Coronary artery (tissue), 2 donors: ENCODE results near the gene CPED1.

Source experiments
- DNase-seq: peaks from one replicate; pipeline ENCODE4 v3.0.0-alpha.2; 2017; ENCODE audit warnings: low spot score
- H3K27ac ChIP-seq, 2 donors: fragments of 200-600 bp; sonication (generic); one replicate each; pipeline ENCODE4 v1.5.1; 2016 to 2019
- H3K4me3 ChIP-seq: fragments of 200-600 bp; sonication (generic); 2 replicates; pipeline ENCODE4 v1.5.1; 2016; ENCODE audit warnings: mild to moderate bottlenecking, moderate library complexity
- CTCF ChIP-seq: fragments of 200-600 bp; sonication (generic); IDR thresholded peaks from one replicate; pipeline ENCODE4 v1.5.1; 2019; ENCODE audit warnings: antibody characterized with exemption

CPED1 gene

GRCh38 chr7:121037957-121038716 is 49.6 kb downstream of the CPED1 start:
- no peak for DNase-seq
- Histone ChIP-seq H3K4me3 (no peak overlapping the region), H3K27ac (peak overlapping the region in 1 of 2 donors; percentile 61)
- no peak for TF ChIP-seq CTCF

- peak overlapping the region in 1 of 2 donors; percentile 61 for H3K27ac ChIP-seq
- H3K4me3 ChIP-seq: no peak overlapping the region
- no peak for TF ChIP-seq CTCF
- no peak for DNase-seq
These were observed 50.4 kb downstream of the CPED1 start for GRCh38 chr7:121038717-121039509.

DNA sequence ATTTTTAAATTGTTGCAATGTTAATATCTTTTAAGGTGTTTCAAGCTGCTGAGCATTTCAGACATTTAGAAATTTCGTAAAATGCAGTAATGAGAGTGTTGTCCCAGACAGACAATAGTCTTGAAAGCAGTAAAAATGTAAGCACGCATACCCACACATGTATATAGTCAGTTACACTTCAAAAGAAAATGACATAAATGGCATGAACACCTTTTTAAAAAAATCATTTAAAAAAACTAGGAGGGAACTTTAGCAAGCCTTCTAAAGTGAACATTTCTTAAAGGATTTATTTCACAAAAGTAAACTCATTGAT is 51.0 kb downstream of the CPED1 start:
- no peak for TF ChIP-seq CTCF
- no peak for DNase-seq
- Histone ChIP-seq H3K4me3 (no peak overlapping the region), H3K27ac (no peak overlapping the region)

GRCh38 chr7:121039994-121040393 is 51.5 kb downstream of the CPED1 start:
- Histone ChIP-seq H3K27ac (no peak overlapping the region), H3K4me3 (no peak overlapping the region)
- no peak for TF ChIP-seq CTCF
- DNase-seq: no peak

DNA sequence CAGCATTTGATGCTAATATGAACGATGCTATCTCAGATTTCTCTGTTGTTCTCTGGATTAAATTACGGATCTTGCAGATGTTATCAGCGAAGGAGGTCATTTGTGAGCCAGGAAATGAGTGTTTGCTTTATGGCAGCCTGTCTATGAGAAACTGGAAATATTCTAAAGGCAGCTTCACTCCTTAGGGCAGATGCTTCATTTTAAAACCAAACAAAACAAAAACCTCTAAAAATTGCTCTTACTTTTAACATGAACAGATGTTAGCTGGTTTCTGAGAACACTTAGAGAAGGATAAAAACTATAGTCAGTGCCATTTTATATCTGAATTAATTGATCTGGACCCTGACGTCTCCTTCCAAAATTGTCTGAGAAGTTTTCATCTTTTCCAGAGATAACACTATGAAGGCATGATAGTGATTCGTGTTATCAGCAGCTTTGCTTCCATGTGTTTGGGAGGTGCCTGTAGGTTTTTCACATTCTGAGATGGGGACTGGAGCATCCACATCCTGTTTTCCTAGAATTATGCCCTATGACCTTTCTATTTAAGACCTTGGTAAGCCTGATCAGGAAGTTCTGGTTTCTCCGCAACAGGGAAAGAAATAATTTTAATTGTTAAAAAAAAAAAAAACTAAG is 53.1 kb downstream of the CPED1 start:
- no peak for DNase-seq
- no peak overlapping the region for H3K4me3 ChIP-seq
- H3K27ac ChIP-seq: peak overlapping the region; percentile 25 to 69
- no peak for TF ChIP-seq CTCF

DNA sequence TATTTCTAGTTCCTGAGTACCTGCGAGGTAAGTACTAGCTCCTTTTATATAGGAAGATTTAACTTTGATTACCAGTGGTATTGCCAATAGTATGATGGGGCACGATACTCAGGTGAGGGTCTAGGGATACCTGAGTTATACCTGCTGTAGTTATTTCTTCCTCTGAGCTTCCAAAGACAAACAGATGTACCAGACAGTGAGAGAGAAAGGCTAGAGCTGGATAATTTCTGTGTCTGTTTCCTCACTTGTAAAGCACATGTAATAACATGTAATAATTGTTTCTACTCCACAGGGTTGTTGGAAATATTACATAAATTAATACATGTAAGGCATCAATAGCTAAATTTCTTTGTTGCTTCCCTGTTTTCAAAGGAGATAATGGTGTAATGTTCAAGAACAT is 53.7 kb downstream of the CPED1 start:
- Histone ChIP-seq H3K27ac (peak overlapping the region; percentile 25 to 67), H3K4me3 (no peak overlapping the region)
- TF ChIP-seq CTCF: no peak
- DNase-seq: no peak
